ENCODE measurements around the gene ABHD1. TPM values are rescaled to one million over a fixed set of nuclear protein-coding genes. Genes with fewer than 3 reads are reported as not detected.

ABHD1 gene
- total RNA-seq, 4 donors from 2014 or later: 0.48 TPM; not detected in 3

Other genes starting within 250 kb of the ABHD1 start
- gene MAPRE3, start 153.2 kb upstream of the ABHD1 start, total RNA-seq: 10 to 100 TPM; 16.8 to 64.7 (median 32.9) TPM
- gene TMEM214, start 90.8 kb upstream of the ABHD1 start, total RNA-seq: 100 to 1,000 TPM in 2 of 4 donors, 10 to 100 TPM in 2; 51.2 to 179 (median 127) TPM
- gene AGBL5, start 72.1 kb upstream of the ABHD1 start, total RNA-seq: 10 to 100 TPM in 3 of 4 donors, 1 to 10 TPM in 1; 9.7 to 39.2 (median 13.9) TPM
- 100 to 1,000 TPM in 3 of 4 donors, 10 to 100 TPM in 1; 92.7 to 320 (median 202) TPM for gene OST4, start 52.2 kb upstream of the ABHD1 start, total RNA-seq
- 100 to 1,000 TPM in 1 of 4 donors, 10 to 100 TPM in 3; 41.0 to 152 (median 65.6) TPM for gene EMILIN1, start 45.2 kb upstream of the ABHD1 start, total RNA-seq
- gene KHK, start 37.0 kb upstream of the ABHD1 start, total RNA-seq: 10 to 100 TPM in 1 of 4 donors, 1 to 10 TPM in 3; 1.8 to 12.0 (median 6.3) TPM
- 1 to 10 TPM in 2 of 4 donors, under 1 TPM in 1, not detected in 1; 0.27 to 4.9 (median 1.1) TPM for gene CGREF1, start 4.7 kb upstream of the ABHD1 start, total RNA-seq
- gene PREB, start 10.8 kb downstream of the ABHD1 start, total RNA-seq: 100 to 1,000 TPM in 1 of 4 donors, 10 to 100 TPM in 3; 53.2 to 105 (median 71.1) TPM
- gene PRR30, start 15.6 kb downstream of the ABHD1 start, total RNA-seq: not detected
- not detected for gene TCF23, start 25.2 kb downstream of the ABHD1 start, total RNA-seq
- gene ATRAID, start 88.2 kb downstream of the ABHD1 start, total RNA-seq: 100 to 1,000 TPM in 2 of 4 donors, 10 to 100 TPM in 2; 64.7 to 179 (median 121) TPM
- gene SLC5A6, start 88.5 kb downstream of the ABHD1 start, total RNA-seq: 10 to 100 TPM; 22.8 to 58.3 (median 41.0) TPM
- 10 to 100 TPM; 11.9 to 25.9 (median 16.6) TPM for gene CAD, start 93.6 kb downstream of the ABHD1 start, total RNA-seq
- gene SLC30A3, start 139.2 kb downstream of the ABHD1 start, total RNA-seq: under 1 TPM in 1 of 4 donors, not detected in 3; 0.60 TPM
- gene DNAJC5G, start 151.6 kb downstream of the ABHD1 start, total RNA-seq: not detected
- gene TRIM54, start 158.6 kb downstream of the ABHD1 start, total RNA-seq: 1 to 10 TPM in 2 of 4 donors, under 1 TPM in 1, not detected in 1; 0.40 to 1.9 (median 1.2) TPM
- gene UCN, start 184.6 kb downstream of the ABHD1 start, total RNA-seq: 10 to 100 TPM in 1 of 4 donors, 1 to 10 TPM in 1, under 1 TPM in 1, not detected in 1; 0.82 to 10.8 (median 2.2) TPM
- 10 to 100 TPM; 34.4 to 53.8 (median 38.3) TPM for gene MPV17, start 199.3 kb downstream of the ABHD1 start, total RNA-seq
- gene GTF3C2, start 232.9 kb downstream of the ABHD1 start, total RNA-seq: 10 to 100 TPM; 55.7 to 79.2 (median 63.6) TPM
- gene EIF2B4, start 246.5 kb downstream of the ABHD1 start, total RNA-seq: 10 to 100 TPM; 12.0 to 36.7 (median 27.5) TPM
- gene SNX17, start 246.8 kb downstream of the ABHD1 start, total RNA-seq: 10 to 100 TPM; 59.8 to 99.3 (median 73.9) TPM

All from transverse colon (tissue), 4 donors.